HL-60 (cell line): Measurements from ENCODE around the gene USP26.

Source experiments
- DNase-seq, 2 experiments: peaks; one replicate each; pipeline ENCODE4 v3.0.0-alpha.2; 2010 to 2020; ENCODE audit warnings: low read depth in 1 of 2, low spot score in 1 of 2
- H3K27ac ChIP-seq: fragments of 250-450 bp; sonication (Bioruptor Pico); replicated peaks from 2 replicates; pipeline ENCODE4 v1.5.1; 2020; ENCODE audit warnings: mild to moderate bottlenecking, moderate library complexity
- H3K27me3 ChIP-seq: fragments of 250-450 bp; sonication (Bioruptor Pico); 2 replicates; pipeline ENCODE4 v1.5.1; 2021; ENCODE audit warnings: mild to moderate bottlenecking, moderate library complexity; ENCODE audit not compliant: insufficient read depth, poor library complexity, severe bottlenecking
- H3K4me3 ChIP-seq: replicated peaks from 2 replicates; pipeline ENCODE4 v1.5.1; 2011; ENCODE audit warnings: mild to moderate bottlenecking, control low read depth, low read length; ENCODE audit not compliant: insufficient read depth
- GABPA ChIP-seq: IDR thresholded peaks from 2 replicates; pipeline ENCODE4 v1.6.1; 2012; ENCODE audit warnings: low read depth
- POLR2AphosphoS5 ChIP-seq: IDR thresholded peaks from 2 replicates; pipeline ENCODE4 v1.6.1; 2012; ENCODE audit warnings: low read depth
- SPI1 ChIP-seq: IDR thresholded peaks from 2 replicates; pipeline ENCODE4 v1.6.1; 2012; ENCODE audit warnings: low read depth, mild to moderate bottlenecking, borderline replicate concordance
- TF ChIP-seq, protein P1 (sequence below): IDR thresholded peaks from one replicate; pipeline ENCODE4 v1.5.1; 2011; ENCODE audit warnings: low read length, control low read depth, inconsistent platforms; ENCODE audit not compliant: insufficient read depth
- TF ChIP-seq, protein P2 (sequence below): IDR thresholded peaks from 2 replicates; pipeline ENCODE4 v1.6.1; 2012; ENCODE audit warnings: low read depth; ENCODE audit not compliant: insufficient replicate concordance

USP26 gene

DNA sequence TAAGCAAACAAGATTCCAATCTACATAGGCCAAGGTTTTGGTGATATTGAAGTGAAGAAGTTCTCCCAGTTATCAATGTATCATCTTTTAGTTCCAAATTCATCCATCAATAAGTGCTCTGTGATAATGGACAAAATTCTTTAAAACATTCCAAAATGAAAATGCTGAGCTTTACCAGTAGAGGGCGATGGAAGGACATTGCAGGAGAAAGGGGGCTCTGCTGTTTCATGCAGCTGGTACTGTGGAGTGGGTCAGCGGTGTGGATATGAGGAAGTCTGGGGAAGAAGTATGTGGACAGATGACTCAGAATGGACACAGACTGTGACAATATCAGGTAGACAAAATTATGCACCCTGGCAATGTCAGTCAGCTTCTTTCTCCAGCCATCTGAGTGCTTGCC lies 91.9 kb downstream of the USP26 start:
- H3K27ac ChIP-seq: no peak overlapping the region
- DNase-seq: no peak
- no peaks in the 10 kb centered on the region for H3K27me3 ChIP-seq
- H3K4me3 ChIP-seq: no peak overlapping the region
- TF ChIP-seq, protein P1, sequence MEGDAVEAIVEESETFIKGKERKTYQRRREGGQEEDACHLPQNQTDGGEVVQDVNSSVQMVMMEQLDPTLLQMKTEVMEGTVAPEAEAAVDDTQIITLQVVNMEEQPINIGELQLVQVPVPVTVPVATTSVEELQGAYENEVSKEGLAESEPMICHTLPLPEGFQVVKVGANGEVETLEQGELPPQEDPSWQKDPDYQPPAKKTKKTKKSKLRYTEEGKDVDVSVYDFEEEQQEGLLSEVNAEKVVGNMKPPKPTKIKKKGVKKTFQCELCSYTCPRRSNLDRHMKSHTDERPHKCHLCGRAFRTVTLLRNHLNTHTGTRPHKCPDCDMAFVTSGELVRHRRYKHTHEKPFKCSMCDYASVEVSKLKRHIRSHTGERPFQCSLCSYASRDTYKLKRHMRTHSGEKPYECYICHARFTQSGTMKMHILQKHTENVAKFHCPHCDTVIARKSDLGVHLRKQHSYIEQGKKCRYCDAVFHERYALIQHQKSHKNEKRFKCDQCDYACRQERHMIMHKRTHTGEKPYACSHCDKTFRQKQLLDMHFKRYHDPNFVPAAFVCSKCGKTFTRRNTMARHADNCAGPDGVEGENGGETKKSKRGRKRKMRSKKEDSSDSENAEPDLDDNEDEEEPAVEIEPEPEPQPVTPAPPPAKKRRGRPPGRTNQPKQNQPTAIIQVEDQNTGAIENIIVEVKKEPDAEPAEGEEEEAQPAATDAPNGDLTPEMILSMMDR: no peak
- no peak for TF ChIP-seq POLR2AphosphoS5
- no peak for TF ChIP-seq SPI1
- TF ChIP-seq GABPA: no peak
- TF ChIP-seq, protein P2, sequence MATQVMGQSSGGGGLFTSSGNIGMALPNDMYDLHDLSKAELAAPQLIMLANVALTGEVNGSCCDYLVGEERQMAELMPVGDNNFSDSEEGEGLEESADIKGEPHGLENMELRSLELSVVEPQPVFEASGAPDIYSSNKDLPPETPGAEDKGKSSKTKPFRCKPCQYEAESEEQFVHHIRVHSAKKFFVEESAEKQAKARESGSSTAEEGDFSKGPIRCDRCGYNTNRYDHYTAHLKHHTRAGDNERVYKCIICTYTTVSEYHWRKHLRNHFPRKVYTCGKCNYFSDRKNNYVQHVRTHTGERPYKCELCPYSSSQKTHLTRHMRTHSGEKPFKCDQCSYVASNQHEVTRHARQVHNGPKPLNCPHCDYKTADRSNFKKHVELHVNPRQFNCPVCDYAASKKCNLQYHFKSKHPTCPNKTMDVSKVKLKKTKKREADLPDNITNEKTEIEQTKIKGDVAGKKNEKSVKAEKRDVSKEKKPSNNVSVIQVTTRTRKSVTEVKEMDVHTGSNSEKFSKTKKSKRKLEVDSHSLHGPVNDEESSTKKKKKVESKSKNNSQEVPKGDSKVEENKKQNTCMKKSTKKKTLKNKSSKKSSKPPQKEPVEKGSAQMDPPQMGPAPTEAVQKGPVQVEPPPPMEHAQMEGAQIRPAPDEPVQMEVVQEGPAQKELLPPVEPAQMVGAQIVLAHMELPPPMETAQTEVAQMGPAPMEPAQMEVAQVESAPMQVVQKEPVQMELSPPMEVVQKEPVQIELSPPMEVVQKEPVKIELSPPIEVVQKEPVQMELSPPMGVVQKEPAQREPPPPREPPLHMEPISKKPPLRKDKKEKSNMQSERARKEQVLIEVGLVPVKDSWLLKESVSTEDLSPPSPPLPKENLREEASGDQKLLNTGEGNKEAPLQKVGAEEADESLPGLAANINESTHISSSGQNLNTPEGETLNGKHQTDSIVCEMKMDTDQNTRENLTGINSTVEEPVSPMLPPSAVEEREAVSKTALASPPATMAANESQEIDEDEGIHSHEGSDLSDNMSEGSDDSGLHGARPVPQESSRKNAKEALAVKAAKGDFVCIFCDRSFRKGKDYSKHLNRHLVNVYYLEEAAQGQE: no peak

DNA sequence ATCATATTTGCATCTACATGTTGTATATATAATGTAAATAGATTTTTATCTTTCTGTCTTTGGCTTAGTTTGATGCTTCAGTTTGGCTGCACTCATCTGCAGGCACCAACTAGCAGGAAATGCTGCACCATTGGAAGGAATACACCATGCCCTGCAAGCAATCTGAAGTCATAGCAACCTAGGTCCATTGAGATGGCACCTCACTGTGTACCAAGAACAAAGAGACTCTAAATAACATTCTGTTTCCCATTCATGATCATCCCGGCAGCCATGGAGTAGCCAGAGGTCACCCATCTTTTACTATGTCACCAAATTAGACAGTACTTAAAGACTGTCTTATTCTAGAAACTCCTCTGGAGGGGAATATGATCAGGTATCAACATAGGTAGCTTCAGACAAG lies 97.7 kb downstream of the USP26 start:
- TF ChIP-seq SPI1 (no peak), POLR2AphosphoS5 (no peak), GABPA (no peak)
- TF ChIP-seq, protein P2: no peak
- TF ChIP-seq, protein P1: no peak
- no peak overlapping the region for H3K27ac ChIP-seq
- no peak for DNase-seq
- H3K27me3 ChIP-seq: no peaks in the 10 kb centered on the region
- H3K4me3 ChIP-seq: no peak overlapping the region

DNA sequence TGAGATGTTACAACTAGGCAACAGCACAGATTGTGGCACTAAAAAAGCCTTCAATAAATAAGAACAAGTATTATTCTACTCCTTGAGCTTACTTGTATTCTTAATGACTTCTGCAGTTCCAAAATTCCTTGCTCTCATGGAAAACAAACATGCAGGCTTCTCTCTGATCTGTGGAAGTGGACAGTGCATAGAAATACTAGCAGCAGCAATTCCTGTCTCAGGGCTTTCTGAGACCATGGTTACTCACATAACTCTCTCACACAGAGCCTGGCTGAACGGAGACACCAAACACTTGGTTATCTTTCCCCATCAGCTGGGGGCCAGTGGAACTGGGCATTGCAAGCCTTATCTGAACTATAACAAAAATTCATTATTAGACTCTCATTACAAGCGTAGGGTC lies 106.1 kb downstream of the USP26 start:
- Histone ChIP-seq H3K4me3 (no peak overlapping the region), H3K27ac (no peak overlapping the region), H3K27me3 (no peaks in the 10 kb centered on the region)
- TF ChIP-seq, protein P2: no peak
- TF ChIP-seq, protein P1: no peak
- no peak for TF ChIP-seq SPI1
- TF ChIP-seq GABPA: no peak
- no peak for TF ChIP-seq POLR2AphosphoS5
- no peak for DNase-seq
